DMS79 treated with DMSO at 0.1 percent for 48 hours (cell line): ENCODE results near the gene LONRF2.
"Not testable (repeated sequence)": the region's sequence is repeated elsewhere in the genome, so short reads cannot be mapped to it uniquely, and the experiment has no call there.

Source experiments
- DNase-seq: peaks from one replicate; lab custom pipeline; 2025; lab: John Stamatoyannopoulos, UW

Gene LONRF2

GRCh38 chr2:100321866-100322820 is at the start of gene LONRF2:
Gene LONRF2 (minus strand): TSS chr2:100322501. CDS start chr2:100322093, 408 bp downstream.
- DNase-seq = peak; percentile 71

DNA sequence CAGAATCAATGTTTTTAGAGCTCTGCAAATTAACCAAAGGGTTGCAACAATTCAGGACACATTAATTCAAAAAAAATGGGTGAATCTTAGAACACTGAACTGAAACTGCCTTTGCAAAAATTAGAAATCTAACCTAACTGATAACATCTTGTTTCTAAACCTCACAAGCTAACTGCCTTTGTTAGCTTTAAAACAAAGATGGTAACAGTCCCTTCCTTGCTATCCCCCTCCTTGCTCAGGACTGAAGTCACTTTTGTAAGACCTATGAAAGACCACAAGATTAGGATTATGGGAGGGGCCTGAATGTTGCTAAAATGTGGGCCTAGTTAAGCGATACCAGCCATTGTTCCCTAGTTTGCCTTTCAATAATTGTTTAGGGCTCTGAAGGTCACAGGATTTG is 44.9 kb upstream of the LONRF2 start:
- no peak for DNase-seq

GRCh38 chr2:100365434-100365833 is 43.1 kb upstream of the LONRF2 start:
- peak; percentile 80 for DNase-seq

DNA sequence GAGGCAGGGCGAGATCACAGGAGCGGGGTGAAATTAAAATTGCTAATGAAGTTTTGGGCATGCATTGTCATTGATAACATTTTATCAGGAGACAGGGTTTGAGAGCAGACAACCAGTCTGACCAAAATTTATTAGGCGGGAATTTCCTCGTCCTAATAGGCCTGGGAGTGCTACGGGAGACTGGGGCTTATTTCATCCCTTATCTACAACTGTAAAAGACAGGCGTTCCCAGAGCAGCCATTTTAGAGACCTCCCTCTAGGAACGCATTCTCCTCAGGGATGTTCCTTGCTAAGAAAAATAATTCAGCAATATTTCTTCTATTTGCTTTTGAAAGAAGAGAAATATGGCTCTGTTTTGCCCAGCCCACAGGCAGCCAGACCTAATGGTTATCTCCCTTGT is 40.0 kb upstream of the LONRF2 start:
- DNase-seq = not testable (repeated sequence)

DNA sequence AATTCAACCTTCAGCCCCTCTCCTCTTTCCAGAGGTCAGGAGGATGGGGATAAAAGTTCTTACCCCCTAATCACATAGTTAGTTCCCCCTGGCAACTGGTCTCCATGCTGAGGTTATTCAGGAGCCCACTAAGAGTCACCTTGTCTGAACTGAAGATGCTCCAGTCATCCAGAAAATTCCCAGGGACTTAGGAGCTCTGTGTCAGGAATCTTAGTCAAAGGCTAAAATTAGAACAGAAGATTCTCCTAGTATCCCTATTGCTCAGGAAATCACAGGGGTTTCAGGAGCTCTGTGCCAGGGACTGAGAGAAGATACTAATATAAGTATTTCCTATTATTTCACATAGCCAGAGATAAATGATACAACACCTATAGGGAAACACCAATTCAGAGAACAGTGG is 37.3 kb upstream of the LONRF2 start:
- DNase-seq = no peak

- DNase-seq = no peak
Measured at GRCh38 chr2:100358554-100358953, 36.3 kb upstream of the LONRF2 start.

- DNase-seq = no peak
Measured at GRCh38 chr2:100352521-100352920, 30.2 kb upstream of the LONRF2 start.

GRCh38 chr2:100350661-100351185 is 28.4 kb upstream of the LONRF2 start:
- peak; percentile 85 for DNase-seq

- DNase-seq = not testable (repeated sequence)
Measured at GRCh38 chr2:100345144-100345543, 22.8 kb upstream of the LONRF2 start.

DNA sequence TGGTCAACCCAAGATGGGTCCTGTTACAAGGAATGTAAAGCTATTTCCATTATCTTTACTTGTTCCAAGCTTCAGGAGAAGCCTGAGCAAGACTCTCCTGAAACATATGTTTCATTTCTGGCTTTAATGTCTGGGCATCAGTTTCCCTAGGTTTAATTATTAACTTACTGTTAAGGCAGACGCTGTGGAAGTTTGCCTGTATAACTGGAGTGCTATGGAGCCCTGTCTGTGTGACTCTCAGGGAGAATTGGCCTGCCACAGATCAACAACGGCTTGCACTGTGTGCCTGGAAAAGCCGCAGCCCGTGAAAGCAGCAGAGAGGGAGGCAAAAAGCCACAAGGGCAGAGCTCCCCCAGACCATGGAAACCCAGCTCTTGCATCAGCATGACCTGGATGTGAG is 22.1 kb upstream of the LONRF2 start:
- no peak for DNase-seq

DNA sequence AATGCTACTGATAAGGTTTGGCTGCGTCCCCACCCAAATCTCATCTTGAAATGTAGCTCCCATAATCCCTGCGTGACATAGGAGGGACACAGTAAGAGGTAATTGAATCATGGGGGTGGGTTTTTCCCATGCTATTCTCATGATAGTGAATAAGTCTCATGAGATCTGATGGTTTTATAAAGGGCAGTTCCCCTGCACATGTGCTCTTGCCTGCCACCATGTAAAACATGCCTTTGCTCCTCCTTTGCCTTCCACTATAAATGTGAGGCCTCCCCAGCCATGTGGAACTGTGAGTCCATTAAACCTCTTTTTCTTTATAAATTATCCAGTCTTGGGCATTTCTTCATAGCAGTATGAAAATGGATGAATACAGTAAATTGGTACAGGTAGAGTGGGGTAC is 20.2 kb upstream of the LONRF2 start:
- DNase-seq = not testable (repeated sequence)

- no peak for DNase-seq
Measured at GRCh38 chr2:100339823-100340222, 17.5 kb upstream of the LONRF2 start.

- DNase-seq = no peak
Measured at GRCh38 chr2:100334929-100335328, 12.6 kb upstream of the LONRF2 start.

GRCh38 chr2:100327742-100328141 is 5.4 kb upstream of the LONRF2 start:
- DNase-seq = no peak

DNA sequence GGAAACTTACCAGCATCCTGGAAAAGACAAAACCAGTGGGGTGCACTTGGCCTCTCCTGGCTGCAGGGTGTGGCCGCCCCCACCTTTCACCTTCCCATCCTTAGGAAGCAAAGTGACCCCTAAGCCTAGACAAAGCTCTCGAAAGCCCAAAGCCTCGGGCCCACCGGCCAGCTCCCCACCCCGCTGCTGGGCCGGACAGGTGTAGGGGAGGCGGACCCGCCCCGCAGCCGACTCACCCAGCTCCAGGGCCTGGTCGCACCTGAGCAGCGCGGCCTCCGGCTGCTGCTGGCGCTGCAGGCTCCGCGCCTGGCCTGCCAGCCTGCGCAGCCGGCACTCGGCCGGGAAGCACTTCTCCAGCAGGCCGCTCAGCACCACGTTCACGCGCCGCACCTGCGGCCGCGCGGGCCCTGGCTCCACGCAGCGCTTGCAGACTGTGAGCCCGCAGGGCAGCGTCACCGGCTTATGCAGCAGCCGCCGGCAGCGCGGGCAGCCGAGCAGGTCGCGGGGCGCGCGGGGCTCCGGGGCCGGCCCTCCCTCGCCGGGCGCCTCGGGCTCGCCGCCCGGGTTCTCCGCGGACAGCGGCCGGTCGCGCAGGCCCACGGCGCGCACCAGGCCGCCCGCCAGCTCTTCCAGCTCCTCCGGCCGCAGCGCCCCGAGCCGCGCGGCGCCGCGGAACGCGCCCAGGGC is 979 bp downstream of the LONRF2 start:
- DNase-seq = peak; percentile 57

DNA sequence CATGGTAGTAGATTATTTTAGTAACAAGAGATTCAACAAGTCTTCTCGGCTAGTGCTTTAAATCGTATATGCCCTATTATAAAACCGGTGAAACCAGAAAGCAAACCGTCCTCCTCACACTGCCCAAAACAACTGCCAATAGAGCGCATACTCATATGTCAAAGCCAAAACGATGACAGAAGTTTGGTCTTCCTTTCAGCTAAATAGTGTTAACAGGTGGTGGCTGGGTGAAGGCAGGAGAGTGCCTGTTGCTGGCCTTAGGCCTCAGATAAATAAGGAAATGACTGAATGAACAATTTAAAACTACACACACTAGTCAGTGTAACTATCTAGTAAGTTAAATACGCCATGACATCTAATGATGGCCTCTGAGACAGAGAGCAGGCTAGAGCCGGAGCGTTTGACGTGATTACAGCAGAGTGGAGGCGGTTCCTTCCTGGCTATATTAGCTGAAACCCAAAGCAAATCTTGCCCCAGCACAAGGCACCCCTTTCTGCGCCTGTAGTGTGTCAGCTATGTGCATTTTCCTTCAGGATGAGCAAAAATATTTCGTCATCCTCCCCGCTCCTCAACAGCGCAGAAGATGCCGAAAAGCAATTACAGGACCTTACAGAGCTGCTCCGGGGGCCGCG is 1.6 kb downstream of the LONRF2 start:
- DNase-seq = peak; percentile 80

- no peak for DNase-seq
Measured at GRCh38 chr2:100317634-100318033, 4.7 kb downstream of the LONRF2 start.

DNA sequence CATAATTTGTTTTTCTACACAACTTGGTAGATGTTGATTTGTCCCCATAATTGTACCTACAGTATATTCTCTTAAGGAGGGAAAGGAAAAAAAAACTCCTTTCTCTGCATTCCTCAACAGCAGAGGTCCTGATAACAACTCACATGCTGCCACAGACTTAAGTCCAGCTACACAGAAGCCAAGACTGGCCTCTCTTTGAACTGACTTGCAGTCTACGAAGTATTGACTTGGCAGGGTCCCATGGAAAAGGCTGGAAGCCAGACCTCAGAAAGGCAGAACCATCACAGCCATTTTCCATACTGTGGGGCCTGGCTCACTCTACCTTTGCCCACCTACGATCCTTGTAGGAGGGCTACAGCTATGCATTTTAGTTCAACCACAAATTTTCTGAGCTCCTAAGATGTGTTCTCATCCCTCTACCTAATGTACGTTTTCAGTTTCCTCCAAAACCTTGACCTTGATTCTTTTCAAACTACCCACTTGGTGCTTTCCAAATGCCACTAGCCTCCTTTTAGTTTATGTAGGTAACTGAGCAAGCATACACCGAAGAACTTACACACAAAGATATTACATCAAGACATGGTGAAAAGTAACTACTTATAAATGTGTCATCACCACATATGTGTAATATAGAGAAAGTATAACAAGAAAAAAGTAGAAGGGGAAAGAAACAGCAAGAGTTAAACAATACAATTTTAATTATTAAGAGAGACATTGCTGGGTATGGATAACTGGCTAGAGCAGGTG is 12.2 kb downstream of the LONRF2 start:
- DNase-seq = no peak

- DNase-seq = no peak
Measured at GRCh38 chr2:100309311-100309710, 13.0 kb downstream of the LONRF2 start.

GRCh38 chr2:100303744-100304143 is 18.6 kb downstream of the LONRF2 start:
- DNase-seq = no peak

GRCh38 chr2:100302585-100302892 is 19.8 kb downstream of the LONRF2 start:
- no peak for DNase-seq
